Endothelial cell of umbilical vein (primary cell): ENCODE data around the gene BDKRB2. TPM values are rescaled to one million over a fixed set of nuclear protein-coding genes. Genes with fewer than 3 reads are reported as not detected.

Experiments
- BruUV-seq: library from RNA; stranded (reverse); fragments of 400-500 nt; replicated peaks from 2 replicates; lab custom pipeline; 2021; lab: Mats Ljungman, UMichigan
- CTCF ChIA-PET: fragments of 300-600, 350-600 bp; sonication (Branson Sonifier 250); formaldehyde crosslinking; loops from one replicate; lab custom pipeline; 2021; ENCODE audit warnings: antibody characterized with exemption, inconsistent platforms; lab: Charles Lee
- POLR2A ChIA-PET: fragments of 300-600, 350-600 bp; sonication (Branson Sonifier 250); formaldehyde crosslinking; loops from one replicate; lab custom pipeline; 2021; ENCODE audit warnings: antibody characterized with exemption, inconsistent platforms; lab: Charles Lee
- DNase-seq: peaks from one replicate; pipeline ENCODE4 v3.0.0-alpha.2; 2011; ENCODE audit warnings: low read depth, low spot score
- FAIRE-seq: peaks from 2 replicates; lab custom pipeline; 2011; peaks lifted over from hg19 to GRCh38; lab: Jason Lieb, UNC
- H2AFZ ChIP-seq: 2 replicates; pipeline ENCODE4 v1.6.0; 2012; ENCODE audit warnings: low read depth, low read length, control low read depth, inconsistent platforms
- H3K27ac ChIP-seq: 2 replicates; pipeline ENCODE4 v1.5.1; 2011; ENCODE audit warnings: low read depth, mild to moderate bottlenecking, control low read depth, low read length, moderate library complexity; ENCODE audit not compliant: insufficient read depth
- H3K27me3 ChIP-seq, 2 experiments: 2 replicates each; pipeline versions ENCODE4 v1.6.0 to v1.6.1; 2011; ENCODE audit warnings: low read length in 2 of 2, mixed read lengths in 1 of 2; ENCODE audit not compliant: control insufficient read depth in 2 of 2, insufficient read depth in 2 of 2
- H3K36me3 ChIP-seq, 2 experiments: 2 replicates in 1 of 2; 3 replicates in 1 of 2; pipeline ENCODE4 v1.5.1; 2011; ENCODE audit warnings: low read length in 2 of 2, mild to moderate bottlenecking in 1 of 2, moderate library complexity in 1 of 2; ENCODE audit not compliant: control insufficient read depth in 2 of 2, insufficient read depth in 2 of 2; ENCODE audit errors: extremely low read depth in 1 of 2
- H3K4me1 ChIP-seq: 3 replicates; pipeline ENCODE4 v1.5.1; 2011; ENCODE audit warnings: mild to moderate bottlenecking, low read length; ENCODE audit not compliant: control insufficient read depth, insufficient read depth; ENCODE audit errors: extremely low read depth
- H3K4me2 ChIP-seq: 2 replicates; pipeline ENCODE4 v1.6.1; 2011; ENCODE audit warnings: low read length, control low read depth, mixed read lengths; ENCODE audit not compliant: insufficient read depth
- H3K4me3 ChIP-seq, 3 experiments: fragments of 200-600 bp in 1 of 3; sonication (generic), shearing (Covaris generic) in 1 of 3; replicated peaks in 1 of 3; 2 replicates each; pipeline ENCODE4 v1.5.1; 2011 to 2016; ENCODE audit warnings: control low read depth in 3 of 3, low read length in 3 of 3, mild to moderate bottlenecking in 2 of 3, inconsistent platforms in 1 of 3, low read depth in 1 of 3, moderate library complexity in 1 of 3; ENCODE audit not compliant: insufficient read depth in 1 of 3
- H3K79me2 ChIP-seq: 2 replicates; pipeline ENCODE4 v1.6.0; 2012; ENCODE audit warnings: low read length, inconsistent platforms; ENCODE audit not compliant: control insufficient read depth, insufficient read depth
- H3K9ac ChIP-seq: replicated peaks from 2 replicates; pipeline ENCODE3; 2011; ENCODE audit warnings: low read length, control low read depth; ENCODE audit not compliant: insufficient read depth; ENCODE audit errors: extremely low read depth
- H3K9me1 ChIP-seq: replicated peaks from 3 replicates; pipeline ENCODE4 v1.6.0; 2011; ENCODE audit warnings: mild to moderate bottlenecking, low read length; ENCODE audit not compliant: control insufficient read depth, insufficient read depth; ENCODE audit errors: extremely low read depth
- H3K9me3 ChIP-seq: replicated peaks from 2 replicates; pipeline ENCODE4 v1.5.1; 2012; ENCODE audit warnings: low read length, inconsistent platforms; ENCODE audit not compliant: control insufficient read depth, insufficient read depth
- H4K20me1 ChIP-seq: replicated peaks from 2 replicates; pipeline ENCODE3; 2011; ENCODE audit warnings: mild to moderate bottlenecking, low read length; ENCODE audit not compliant: control insufficient read depth, insufficient read depth; ENCODE audit errors: extremely low read depth
- CTCF ChIP-seq, 2 donors: IDR thresholded peaks; 1 replicate in 1 of 2; 2 replicates in 1 of 2; pipeline ENCODE4 v1.5.1; 2011; ENCODE audit warnings: low read length in 2 of 2, mild to moderate bottlenecking in 2 of 2, moderate library complexity in 2 of 2, control low read depth in 1 of 2, inconsistent platforms in 1 of 2, low read depth in 1 of 2; ENCODE audit not compliant: insufficient read depth in 1 of 2; ENCODE audit errors: extremely low read depth in 1 of 2
- EZH2 ChIP-seq: IDR thresholded peaks from 2 replicates; pipeline ENCODE4 v1.6.1; 2012; ENCODE audit warnings: borderline replicate concordance, low read depth, mild to moderate bottlenecking, moderate library complexity, low read length, inconsistent platforms; ENCODE audit not compliant: severe bottlenecking
- FOS ChIP-seq: IDR thresholded peaks from 2 replicates; pipeline ENCODE4 v1.6.1; 2011; ENCODE audit warnings: mild to moderate bottlenecking, low read length, moderate library complexity, borderline replicate concordance; ENCODE audit not compliant: insufficient read depth
- GATA2 ChIP-seq: IDR thresholded peaks from 2 replicates; pipeline ENCODE4 v1.7.0; 2011; ENCODE audit warnings: low read depth, mild to moderate bottlenecking, moderate library complexity, mixed read lengths, low read length; ENCODE audit not compliant: insufficient read length, insufficient read depth
- JUN ChIP-seq: IDR thresholded peaks from 2 replicates; pipeline ENCODE4 v1.6.1; 2011; ENCODE audit warnings: borderline replicate concordance, low read depth; ENCODE audit not compliant: insufficient read length, insufficient read depth
- MAX ChIP-seq: IDR thresholded peaks from 2 replicates; pipeline ENCODE4 v1.6.1; 2011; ENCODE audit not compliant: insufficient read depth, insufficient read length
- MYC ChIP-seq: IDR thresholded peaks from one replicate; pipeline ENCODE4 v1.6.1; 2011; ENCODE audit warnings: mild to moderate bottlenecking, low read depth, low read length
- POLR2A ChIP-seq: IDR thresholded peaks from 2 replicates; pipeline ENCODE4 v1.6.1; 2012; ENCODE audit warnings: low read depth, mild to moderate bottlenecking, control low read depth, low read length
- POLR2AphosphoS5 ChIP-seq: IDR thresholded peaks from 2 replicates; pipeline ENCODE4 v1.6.1; 2012; ENCODE audit warnings: low read depth, mild to moderate bottlenecking, control low read depth, low read length, moderate library complexity; ENCODE audit not compliant: insufficient read depth
- dilution Hi-C: fragments of 300-500 bp; cut with MboI; formaldehyde crosslinking; loops from one replicate; pipeline ENCODE4 v1.15.0; 2019; ENCODE audit warnings: low sequenced_read_pairs; ENCODE audit not compliant: extremely low pct_ligation_motif_present
- intact Hi-C: fragments of 100-400 bp; cut with micrococcal nuclease; formaldehyde crosslinking; loops from one replicate; pipeline ENCODE4 v1.10.0; 2022
- polyA plus RNA-seq, 4 experiments: library from polyadenylated mRNA; depleted of rRNA in 3 of 4; stranded (reverse) in 3 of 4; unstranded in 1 of 4; fragments of >200 nt; gene quantifications; 2 replicates each; pipeline versions ENCODE4 v1.2.1 to v1.2.3, GENCODE V29; 2011 to 2012; ENCODE audit warnings: missing spikeins in 1 of 4
- total RNA-seq: library from RNA; stranded (reverse); gene quantifications from 2 replicates; pipeline ENCODE4 v1.2.3, GENCODE V29; 2021

BDKRB2 gene
- total and polyA plus RNA-seq, 2 donors (not counting 3 experiments of a cell fraction or from before 2014, with no cell fraction given) = 0.22 to 0.77 TPM

- intact Hi-C loops (no loop called here), dilution Hi-C loops (no loop called here)
- no peak for TF ChIP-seq MAX
- no TSS peak for BruUV-seq
- Histone ChIP-seq H3K79me2 (no peaks in the 10 kb centered on the region), H3K4me3 (no peak overlapping the region), H4K20me1 (no peaks in the 10 kb centered on the region), H3K9me3 (no peaks in the 10 kb centered on the region), H3K9me1 (no peaks in the 10 kb centered on the region), H3K36me3 (no peaks in the 10 kb centered on the region), H3K27ac (no peak overlapping the region), H3K9ac (no peak overlapping the region), H3K4me2 (no peak overlapping the region), H2AFZ (no peak overlapping the region), H3K27me3 (no peaks in the 10 kb centered on the region), H3K4me1 (no peaks in the 10 kb centered on the region)
- CTCF ChIA-PET = no interaction called here
- POLR2A ChIA-PET = no interaction called here
- no peak for DNase-seq
- FAIRE-seq = no peak
Observed at GRCh38 chr14:96239711-96240141, 35.1 kb downstream of the BDKRB2 start.

- POLR2A ChIA-PET = no interaction called here
- CTCF ChIA-PET = no interaction called here
- no peaks in the 10 kb centered on the region for H3K9me3 ChIP-seq
- H4K20me1 ChIP-seq = no peaks in the 10 kb centered on the region
- FAIRE-seq (no peak), DNase-seq (no peak)
- no peaks in the 10 kb centered on the region for H3K27me3 ChIP-seq
- intact Hi-C loops (no loop called here), dilution Hi-C loops (no loop called here)
- no peak overlapping the region for H3K4me2 ChIP-seq
- no peaks in the 10 kb centered on the region for H3K4me1 ChIP-seq
- H3K79me2 ChIP-seq = no peaks in the 10 kb centered on the region
- H3K27ac ChIP-seq = no peak overlapping the region
- H2AFZ ChIP-seq = no peak overlapping the region
- H3K4me3 ChIP-seq = no peak overlapping the region
- BruUV-seq = no TSS peak
- no peaks in the 10 kb centered on the region for H3K9me1 ChIP-seq
- no peak for TF ChIP-seq POLR2AphosphoS5
- no peak for TF ChIP-seq FOS
- no peak for TF ChIP-seq MYC
- TF ChIP-seq POLR2A = no peak
- TF ChIP-seq EZH2 = no peak
- TF ChIP-seq MAX = no peak
- TF ChIP-seq CTCF (IDR thresholded peaks at IDR 0.05; ENCODE audit: extremely low read depth in 1 of 2, insufficient read depth in 1 of 2, low read depth in 1 of 2, low read length in 2 of 2) = no peak
- no peak for TF ChIP-seq JUN
- TF ChIP-seq GATA2 = no peak
- no peaks in the 10 kb centered on the region for H3K36me3 ChIP-seq
- H3K9ac ChIP-seq = no peak overlapping the region
Observed at GRCh38 chr14:96240641-96241040, 36.0 kb downstream of the BDKRB2 start.
